Karpas-422 (cell line): ENCODE data around the gene EXO1. TPM values are rescaled to one million over a fixed set of nuclear protein-coding genes. Genes with fewer than 3 reads are reported as not detected.
"Not testable (repeated sequence)": the region's sequence is repeated elsewhere in the genome, so short reads cannot be mapped to it uniquely, and the experiment has no call there.

ENCODE experiments used
- DNase-seq: peaks from one replicate; pipeline ENCODE4 v3.0.0-alpha.2; 2015
- H2AFZ ChIP-seq: fragments of 200-600 bp; sonication (generic); 2 replicates; pipeline ENCODE4 v1.6.1; 2014; ENCODE audit warnings: antibody characterized with exemption, low read length, mixed read lengths
- H3K27ac ChIP-seq: fragments of 200-600 bp; sonication (generic); 2 replicates; pipeline ENCODE4 v1.5.1; 2014; ENCODE audit warnings: mild to moderate bottlenecking, low read length, moderate library complexity
- H3K27me3 ChIP-seq: fragments of 200-600 bp; sonication (generic); 2 replicates; pipeline ENCODE4 v1.6.1; 2014; ENCODE audit warnings: low read length, mixed read lengths
- H3K36me3 ChIP-seq: fragments of 200-600 bp; sonication (generic); 2 replicates; pipeline ENCODE4 v1.6.1; 2014; ENCODE audit warnings: low read length, mixed read lengths; ENCODE audit not compliant: insufficient read depth
- H3K4me1 ChIP-seq: fragments of 200-600 bp; sonication (generic); 2 replicates; pipeline ENCODE4 v1.6.1; 2014; ENCODE audit warnings: mild to moderate bottlenecking, low read length, mixed read lengths
- H3K4me2 ChIP-seq: fragments of 200-600 bp; sonication (generic); 2 replicates; pipeline ENCODE4 v1.6.1; 2014; ENCODE audit warnings: low read length, low read depth, mild to moderate bottlenecking; ENCODE audit not compliant: poor library complexity, severe bottlenecking
- H3K4me3 ChIP-seq: fragments of 200-600 bp; sonication (generic); 2 replicates; pipeline ENCODE4 v1.5.1; 2014; ENCODE audit warnings: mild to moderate bottlenecking, antibody characterized with exemption, low read length, mixed read lengths
- H3K79me2 ChIP-seq: fragments of 200-600 bp; sonication (generic); 2 replicates; pipeline ENCODE4 v1.6.1; 2014; ENCODE audit warnings: mild to moderate bottlenecking, low read length, mixed read lengths
- H3K9ac ChIP-seq: fragments of 200-600 bp; sonication (generic); 2 replicates; pipeline ENCODE4 v1.6.0; 2014; ENCODE audit warnings: low read length
- H3K9me2 ChIP-seq: fragments of 200-600 bp; sonication (generic), shearing (Covaris generic); replicated peaks from 2 replicates; pipeline ENCODE4 v1.6.0; 2014; ENCODE audit warnings: mild to moderate bottlenecking, low read length, moderate library complexity; ENCODE audit not compliant: insufficient read depth
- H3K9me3 ChIP-seq: fragments of 300-700, 200-600 bp; sonication (generic); 2 replicates; pipeline ENCODE4 v1.6.1; 2014; ENCODE audit warnings: low read length, mixed read lengths
- H4K20me1 ChIP-seq: fragments of 200-600 bp; sonication (generic); 2 replicates; pipeline ENCODE4 v1.6.1; 2014; ENCODE audit warnings: mild to moderate bottlenecking, antibody characterized with exemption, low read length, low read depth; ENCODE audit not compliant: insufficient read depth
- total RNA-seq: library from RNA; depleted of rRNA; stranded (reverse); fragments of >200 nt; shearing (Covaris generic); gene quantifications from 2 replicates; pipeline ENCODE4 v1.2.3, GENCODE V29; 2014; ENCODE audit warnings: low replicate concordance; rRNA removed

Gene EXO1
- 9.8 and 14.2 TPM in 2 replicates for total RNA-seq

GRCh38 chr1:241847796-241848685 is at the start of gene EXO1:
Gene EXO1 (plus strand): TSS chr1:241848204. CDS start chr1:241850426, 2,222 bp downstream.
- Histone ChIP-seq H3K36me3 (peaks cover 17% of the 10 kb centered on the region; the same call in 1 of the 2 replicates), H3K27ac (peak within 1 kb of the TSS; percentile 87), H3K27me3 (no peaks in the 10 kb centered on the region), H4K20me1 (no peaks in the 10 kb centered on the region), H3K4me1 (peaks cover 23% of the 10 kb centered on the region), H3K4me3 (peak within 1 kb of the TSS; percentile 83), H3K4me2 (peak within 1 kb of the TSS; percentile 90), H3K79me2 (peaks cover 37% of the 10 kb centered on the region), H3K9me3 (no peaks in the 10 kb centered on the region), H3K9ac (peak within 1 kb of the TSS; percentile 79), H3K9me2 (no peaks in the 10 kb centered on the region), H2AFZ (peak within 1 kb of the TSS; percentile 91)
- DNase-seq = peak; percentile 97

- Histone ChIP-seq H3K36me3 (no peaks in the 10 kb centered on the region), H3K27ac (no peak overlapping the region), H3K9ac (no peak overlapping the region), H3K4me2 (no peak overlapping the region), H4K20me1 (no peaks in the 10 kb centered on the region), H3K27me3 (no peaks in the 10 kb centered on the region), H2AFZ (no peak overlapping the region), H3K4me3 (no peak overlapping the region), H3K9me2 (no peaks in the 10 kb centered on the region), H3K4me1 (no peaks in the 10 kb centered on the region), H3K79me2 (no peaks in the 10 kb centered on the region), H3K9me3 (no peaks in the 10 kb centered on the region)
- DNase-seq = no peak
Observed at GRCh38 chr1:241799416-241799815, 48.6 kb upstream of the EXO1 start.

- H3K27ac ChIP-seq = no peak overlapping the region
- no peak for DNase-seq
- no peaks in the 10 kb centered on the region for H3K36me3 ChIP-seq
- no peaks in the 10 kb centered on the region for H3K27me3 ChIP-seq
- H4K20me1 ChIP-seq = no peaks in the 10 kb centered on the region
- H3K9ac ChIP-seq = no peak overlapping the region
- H3K9me3 ChIP-seq = no peaks in the 10 kb centered on the region
- no peaks in the 10 kb centered on the region for H3K79me2 ChIP-seq
- no peak overlapping the region for H3K4me3 ChIP-seq
- H3K4me1 ChIP-seq = no peaks in the 10 kb centered on the region
- H3K4me2 ChIP-seq = no peak overlapping the region
- H2AFZ ChIP-seq = no peak overlapping the region
- H3K9me2 ChIP-seq = no peaks in the 10 kb centered on the region
Observed at GRCh38 chr1:241800640-241801039, 47.4 kb upstream of the EXO1 start.

GRCh38 chr1:241802863-241803262 is 45.1 kb upstream of the EXO1 start:
- H3K27me3 ChIP-seq = no peaks in the 10 kb centered on the region
- no peak overlapping the region for H3K4me3 ChIP-seq
- H3K9me3 ChIP-seq = no peaks in the 10 kb centered on the region
- no peak overlapping the region for H3K9ac ChIP-seq
- H3K36me3 ChIP-seq = no peaks in the 10 kb centered on the region
- DNase-seq = no peak
- no peaks in the 10 kb centered on the region for H3K79me2 ChIP-seq
- H3K27ac ChIP-seq = no peak overlapping the region
- H3K4me2 ChIP-seq = no peak overlapping the region
- H3K9me2 ChIP-seq = no peaks in the 10 kb centered on the region
- H3K4me1 ChIP-seq = no peaks in the 10 kb centered on the region
- no peak overlapping the region for H2AFZ ChIP-seq
- H4K20me1 ChIP-seq = no peaks in the 10 kb centered on the region

- not testable (repeated sequence) for H4K20me1 ChIP-seq, H3K27me3 ChIP-seq
Observed at GRCh38 chr1:241804706-241805105, 43.3 kb upstream of the EXO1 start.

GRCh38 chr1:241808265-241808664 is 39.7 kb upstream of the EXO1 start:
- Histone ChIP-seq H3K9me3 (no peaks in the 10 kb centered on the region), H2AFZ (no peak overlapping the region), H4K20me1 (no peaks in the 10 kb centered on the region), H3K27ac (no peak overlapping the region), H3K4me1 (no peaks in the 10 kb centered on the region), H3K4me3 (no peak overlapping the region), H3K4me2 (no peak overlapping the region), H3K9ac (no peak overlapping the region), H3K79me2 (no peaks in the 10 kb centered on the region), H3K27me3 (no peaks in the 10 kb centered on the region), H3K9me2 (no peaks in the 10 kb centered on the region), H3K36me3 (no peaks in the 10 kb centered on the region)
- DNase-seq = no peak

More at GRCh38 chr1:241804706-241805105, 43.3 kb upstream of the EXO1 start:
- H3K4me1 ChIP-seq, H3K9ac ChIP-seq, H3K27ac ChIP-seq, H2AFZ ChIP-seq, H3K9me2 ChIP-seq, H3K4me2 ChIP-seq, H3K4me3 ChIP-seq, DNase-seq, H3K9me3 ChIP-seq, H3K36me3 ChIP-seq, H3K79me2 ChIP-seq: not testable (repeated sequence)

- Histone ChIP-seq H3K9me3 (no peaks in the 10 kb centered on the region), H3K9ac (no peak overlapping the region), H3K79me2 (no peaks in the 10 kb centered on the region), H2AFZ (no peak overlapping the region), H3K4me3 (no peak overlapping the region), H3K36me3 (no peaks in the 10 kb centered on the region), H3K27me3 (no peaks in the 10 kb centered on the region), H3K27ac (no peak overlapping the region), H3K4me2 (no peak overlapping the region), H3K4me1 (no peaks in the 10 kb centered on the region), H4K20me1 (no peaks in the 10 kb centered on the region), H3K9me2 (no peaks in the 10 kb centered on the region)
- no peak for DNase-seq
Observed at GRCh38 chr1:241810769-241811405, 37.1 kb upstream of the EXO1 start.

- Histone ChIP-seq H3K9ac (no peak overlapping the region), H3K9me3 (no peaks in the 10 kb centered on the region), H3K4me3 (no peak overlapping the region), H3K4me1 (no peaks in the 10 kb centered on the region), H3K9me2 (no peaks in the 10 kb centered on the region), H2AFZ (no peak overlapping the region), H4K20me1 (no peaks in the 10 kb centered on the region), H3K27me3 (no peaks in the 10 kb centered on the region), H3K27ac (no peak overlapping the region), H3K36me3 (no peaks in the 10 kb centered on the region), H3K4me2 (no peak overlapping the region), H3K79me2 (no peaks in the 10 kb centered on the region)
- no peak for DNase-seq
Observed at GRCh38 chr1:241813768-241814320, 34.2 kb upstream of the EXO1 start.
